Measurements from ENCODE around the gene PPP1R1A. TPM values are rescaled to one million over a fixed set of nuclear protein-coding genes. Genes with fewer than 3 reads are reported as not detected.

The PPP1R1A gene
- total RNA-seq, 4 donors from 2014 or later: 3.6 to 10.2 (median 7.0) TPM

- TF ChIP-seq POLR2AphosphoS5 (IDR thresholded peaks at IDR 0.05) (no peak), EP300 (IDR thresholded peaks at IDR 0.05) (no peak), POLR2A (IDR thresholded peaks at IDR 0.05; ENCODE audit: low read depth) (no peak), CTCF (IDR thresholded peaks at IDR 0.05) (no peak)
- 85% methylated on average over 10 of the region's 10 CpGs for WGBS
Measured at GRCh38 chr12:54565310-54565985, 23.0 kb downstream of the PPP1R1A start.

GRCh38 chr12:54564768-54565167, 23.7 kb downstream of the PPP1R1A start:
- intact Hi-C loops (cut with DNase I): no loop called here
- H3K27ac ChIP-seq (replicated peaks in 1 of 4): no peak overlapping the region
- DNase-seq (ENCODE audit: extremely low spot score): no peak
- H3K9me3 ChIP-seq: no peaks in the 10 kb centered on the region
- no peak overlapping the region for H3K4me3 ChIP-seq
- TF ChIP-seq CTCF (IDR thresholded peaks at IDR 0.05) (no peak), POLR2AphosphoS5 (IDR thresholded peaks at IDR 0.05) (no peak), POLR2A (IDR thresholded peaks at IDR 0.05; ENCODE audit: low read depth) (no peak), EP300 (IDR thresholded peaks at IDR 0.05) (no peak)
- WGBS: 66% methylated on average over 5 of the region's 5 CpGs
- H3K27me3 ChIP-seq: no peaks in the 10 kb centered on the region
- H3K36me3 ChIP-seq: no peaks in the 10 kb centered on the region
- H3K4me1 ChIP-seq: peaks cover 0 to 69% (median 69%) of the 10 kb centered on the region in 4 donors

More at GRCh38 chr12:54565310-54565985, 23.0 kb downstream of the PPP1R1A start:
- no peak overlapping the region for H3K4me3 ChIP-seq
- no peaks in the 10 kb centered on the region for H3K9me3 ChIP-seq
- intact Hi-C loops (cut with DNase I): no loop called here
- H3K4me1 ChIP-seq: peaks cover 0 to 64% (median 63%) of the 10 kb centered on the region in 4 donors
- DNase-seq (ENCODE audit: extremely low spot score): no peak
- H3K27me3 ChIP-seq: no peaks in the 10 kb centered on the region
- H3K27ac ChIP-seq (replicated peaks in 1 of 4): peak overlapping the region in 2 of 4 donors; percentile 12 to 14
- H3K36me3 ChIP-seq: no peaks in the 10 kb centered on the region

- WGBS: 63% methylated on average over 1 of the region's 1 CpG
- H3K36me3 ChIP-seq: no peaks in the 10 kb centered on the region
- intact Hi-C loops (cut with DNase I): no loop called here
- no peak overlapping the region for H3K4me3 ChIP-seq
- TF ChIP-seq POLR2AphosphoS5 (IDR thresholded peaks at IDR 0.05) (peak; percentile 22 to 61), POLR2A (IDR thresholded peaks at IDR 0.05; ENCODE audit: low read depth) (no peak)
- peaks cover 0 to 73% (median 70%) of the 10 kb centered on the region in 4 donors for H3K4me1 ChIP-seq
- H3K9me3 ChIP-seq: no peaks in the 10 kb centered on the region
- H3K27me3 ChIP-seq: no peaks in the 10 kb centered on the region
- H3K27ac ChIP-seq (replicated peaks in 1 of 4): peak overlapping the region in 3 of 4 donors; percentile 48 to 57 (median 52)
- no peak for DNase-seq (ENCODE audit: extremely low spot score)
Measured at GRCh38 chr12:54563787-54564186, 24.7 kb downstream of the PPP1R1A start.

GRCh38 chr12:54562750-54563356, 25.6 kb downstream of the PPP1R1A start:
- Histone ChIP-seq H3K9me3 (no peaks in the 10 kb centered on the region), H3K27me3 (no peaks in the 10 kb centered on the region), H3K4me3 (no peak overlapping the region), H3K36me3 (no peaks in the 10 kb centered on the region), H3K27ac (replicated peaks in 1 of 4) (peak overlapping the region in 3 of 4 donors; percentile 48 to 57 (median 52)), H3K4me1 (peaks cover 0 to 76% (median 72%) of the 10 kb centered on the region in 4 donors)
- intact Hi-C loops (cut with DNase I): no loop called here
- 19% methylated on average over 6 of the region's 6 CpGs for WGBS
- no peak for TF ChIP-seq CTCF (IDR thresholded peaks at IDR 0.05)
- no peak for TF ChIP-seq POLR2A (IDR thresholded peaks at IDR 0.05; ENCODE audit: low read depth)
- peak; percentile 44 to 67 for TF ChIP-seq POLR2AphosphoS5 (IDR thresholded peaks at IDR 0.05)
- no peak for TF ChIP-seq EP300 (IDR thresholded peaks at IDR 0.05)
- no peak for DNase-seq (ENCODE audit: extremely low spot score)

- Histone ChIP-seq H3K9me3 (no peaks in the 10 kb centered on the region), H3K27ac (replicated peaks in 1 of 4) (peak overlapping the region; percentile 57 to 78 (median 74)), H3K4me1 (peaks cover 0 to 69% (median 64%) of the 10 kb centered on the region in 4 donors), H3K36me3 (no peaks in the 10 kb centered on the region), H3K4me3 (peak overlapping the region; percentile 35 to 49 (median 44)), H3K27me3 (peaks cover 0 to under 1% (median 0%) of the 10 kb centered on the region in 4 donors)
- 33% methylated on average over 2 of the region's 3 CpGs for WGBS
- DNase-seq (ENCODE audit: extremely low spot score): no peak
- intact Hi-C loops (cut with DNase I): no loop called here
- TF ChIP-seq EP300 (IDR thresholded peaks at IDR 0.05) (no peak), POLR2AphosphoS5 (IDR thresholded peaks at IDR 0.05) (no peak), POLR2A (IDR thresholded peaks at IDR 0.05; ENCODE audit: low read depth) (no peak), CTCF (IDR thresholded peaks at IDR 0.05) (no peak)
Measured at GRCh38 chr12:54561164-54561563, 27.3 kb downstream of the PPP1R1A start.

Measured in esophagus muscularis mucosa (tissue), 4 donors.